GM19452 (cell line): ENCODE data around the gene KLK8.

Experiments
- ATAC-seq: cut with Tn5 transposase; IDR thresholded peaks from one replicate; pipeline ENCODE4 v1.9.1; 2021; ENCODE audit not compliant: unreplicated experiment

Gene KLK8

GRCh38 chr19:51018745-51019543 lies 17.5 kb upstream of the KLK8 start:
- ATAC-seq: no peak

- no peak for ATAC-seq
Measured at GRCh38 chr19:51016798-51017683, 15.6 kb upstream of the KLK8 start.

GRCh38 chr19:51015691-51016267 lies 14.4 kb upstream of the KLK8 start:
- no peak for ATAC-seq

- ATAC-seq: no peak
Measured at GRCh38 chr19:51014242-51014641, 12.8 kb upstream of the KLK8 start.

- ATAC-seq: no peak
Measured at GRCh38 chr19:51012661-51013190, 11.3 kb upstream of the KLK8 start.

GRCh38 chr19:51010066-51010795 lies 8.8 kb upstream of the KLK8 start:
- no peak for ATAC-seq

GRCh38 chr19:51009061-51009891 lies 7.9 kb upstream of the KLK8 start:
- no peak for ATAC-seq

GRCh38 chr19:51007488-51007887 lies 6.1 kb upstream of the KLK8 start:
- no peak for ATAC-seq

- ATAC-seq: no peak
Measured at GRCh38 chr19:51006406-51006805, 5.0 kb upstream of the KLK8 start.

- no peak for ATAC-seq
Measured at GRCh38 chr19:51005248-51005647, 3.8 kb upstream of the KLK8 start.

- ATAC-seq: no peak
Measured at GRCh38 chr19:51003316-51003715, 1.9 kb upstream of the KLK8 start.

GRCh38 chr19:51002542-51003311 lies 1.3 kb upstream of the KLK8 start:
- no peak for ATAC-seq

GRCh38 chr19:51002089-51002532 lies 707 bp upstream of the KLK8 start:
- ATAC-seq: no peak

- no peak for ATAC-seq
Measured at GRCh38 chr19:51000981-51001380, 423 bp downstream of the KLK8 start.

GRCh38 chr19:51000426-51000825 lies 978 bp downstream of the KLK8 start:
- ATAC-seq: no peak

GRCh38 chr19:50998686-50999085 lies 2.7 kb downstream of the KLK8 start:
- ATAC-seq: no peak

- ATAC-seq: no peak
Measured at GRCh38 chr19:50998061-50998460, 3.3 kb downstream of the KLK8 start.

GRCh38 chr19:50994129-50994528 lies 7.3 kb downstream of the KLK8 start:
- ATAC-seq: no peak

GRCh38 chr19:50992666-50993035 lies 8.8 kb downstream of the KLK8 start:
- ATAC-seq: no peak
